ENCODE results near the gene CHRNB1.
"Not testable (repeated sequence)": the region's sequence is repeated elsewhere in the genome, so short reads cannot be mapped to it uniquely, and the experiment has no call there.

The CHRNB1 gene

GRCh38 chr17:7471729-7472128 is 26.9 kb downstream of the CHRNB1 start:
- Histone ChIP-seq H3K9me3 (ENCODE audit: insufficient read depth, low read length, severe bottlenecking) (no peaks in the 10 kb centered on the region), H3K4me1 (ENCODE audit: insufficient read depth, low read length) (no peaks in the 10 kb centered on the region), H3K27ac (ENCODE audit: low read length) (peak overlapping the region; percentile 52; the same call in 1 of the 2 replicates), H3K27me3 (ENCODE audit: insufficient read depth, low read length, poor library complexity) (no peaks in the 10 kb centered on the region), H4K20me1 (ENCODE audit: insufficient read depth, low read length) (peaks cover 20% of the 10 kb centered on the region; the same call in 1 of the 2 replicates), H3K36me3 (ENCODE audit: insufficient read depth, low read length) (peaks cover 9% of the 10 kb centered on the region), H2AFZ (ENCODE audit: low read depth, low read length) (no peak overlapping the region), H3K9ac (ENCODE audit: low read depth, low read length) (no peak overlapping the region), H3K4me3 (ENCODE audit: low read depth in 1 of 2, low read length in 2 of 2) (no peak overlapping the region), H3K79me2 (ENCODE audit: insufficient read depth, low read length) (peaks cover 71% of the 10 kb centered on the region), H3K4me2 (ENCODE audit: insufficient read depth, low read length) (no peak overlapping the region)
- ATAC-seq (ENCODE audit: insufficient read depth, low read depth) = no peak
- TF ChIP-seq EZH2 (IDR thresholded peaks at IDR 0.05; ENCODE audit: borderline replicate concordance, low read depth, low read length, severe bottlenecking) (no peak), CTCF (IDR thresholded peaks at IDR 0.05; ENCODE audit: borderline replicate concordance, extremely low read depth, low read length, poor library complexity, severe bottlenecking) (no peak)
- no peak for DNase-seq

- not testable (repeated sequence) for H3K9ac ChIP-seq (ENCODE audit: low read depth, low read length); H3K4me2 ChIP-seq (ENCODE audit: insufficient read depth, low read length); ATAC-seq (ENCODE audit: insufficient read depth, low read depth); H3K9me3 ChIP-seq (ENCODE audit: insufficient read depth, low read length, severe bottlenecking); DNase-seq; H3K27ac ChIP-seq (ENCODE audit: low read length); H3K4me3 ChIP-seq (ENCODE audit: low read depth in 1 of 2, low read length in 2 of 2); H2AFZ ChIP-seq (ENCODE audit: low read depth, low read length); H3K36me3 ChIP-seq (ENCODE audit: insufficient read depth, low read length); H3K27me3 ChIP-seq (ENCODE audit: insufficient read depth, low read length, poor library complexity)
- peaks cover 20% of the 10 kb centered on the region for H3K4me1 ChIP-seq (ENCODE audit: insufficient read depth, low read length)
- peaks cover 86% of the 10 kb centered on the region for H3K79me2 ChIP-seq (ENCODE audit: insufficient read depth, low read length)
- peaks cover 36% of the 10 kb centered on the region for H4K20me1 ChIP-seq (ENCODE audit: insufficient read depth, low read length)
These were observed 29.9 kb downstream of the CHRNB1 start for GRCh38 chr17:7474767-7475166.

GRCh38 chr17:7475764-7476422 is 31.0 kb downstream of the CHRNB1 start:
- Histone ChIP-seq H2AFZ (ENCODE audit: low read depth, low read length) (no peak overlapping the region), H3K4me1 (ENCODE audit: insufficient read depth, low read length) (peaks cover 29% of the 10 kb centered on the region), H4K20me1 (ENCODE audit: insufficient read depth, low read length) (peaks cover 32% of the 10 kb centered on the region), H3K4me2 (ENCODE audit: insufficient read depth, low read length) (no peak overlapping the region), H3K9me3 (ENCODE audit: insufficient read depth, low read length, severe bottlenecking) (no peaks in the 10 kb centered on the region), H3K79me2 (ENCODE audit: insufficient read depth, low read length) (peaks cover 86% of the 10 kb centered on the region), H3K36me3 (ENCODE audit: insufficient read depth, low read length) (peaks cover 3% of the 10 kb centered on the region), H3K27me3 (ENCODE audit: insufficient read depth, low read length, poor library complexity) (no peaks in the 10 kb centered on the region), H3K4me3 (ENCODE audit: low read depth in 1 of 2, low read length in 2 of 2) (no peak overlapping the region), H3K27ac (ENCODE audit: low read length) (no peak overlapping the region), H3K9ac (ENCODE audit: low read depth, low read length) (no peak overlapping the region)
- DNase-seq = no peak
- no peak for ATAC-seq (ENCODE audit: insufficient read depth, low read depth)
- no peak for TF ChIP-seq CTCF (IDR thresholded peaks at IDR 0.05; ENCODE audit: borderline replicate concordance, extremely low read depth, low read length, poor library complexity, severe bottlenecking)
- TF ChIP-seq EZH2 (IDR thresholded peaks at IDR 0.05; ENCODE audit: borderline replicate concordance, low read depth, low read length, severe bottlenecking) = no peak

- TF ChIP-seq CTCF (IDR thresholded peaks at IDR 0.05; ENCODE audit: borderline replicate concordance, extremely low read depth, low read length, poor library complexity, severe bottlenecking) = no peak
- no peak for TF ChIP-seq EZH2 (IDR thresholded peaks at IDR 0.05; ENCODE audit: borderline replicate concordance, low read depth, low read length, severe bottlenecking)
- no peaks in the 10 kb centered on the region for H3K27me3 ChIP-seq (ENCODE audit: insufficient read depth, low read length, poor library complexity)
- peak overlapping the region; percentile 8; the same call in 1 of the 2 replicates for H3K4me2 ChIP-seq (ENCODE audit: insufficient read depth, low read length)
- H4K20me1 ChIP-seq (ENCODE audit: insufficient read depth, low read length) = peaks cover 32% of the 10 kb centered on the region
- H3K9me3 ChIP-seq (ENCODE audit: insufficient read depth, low read length, severe bottlenecking) = no peaks in the 10 kb centered on the region
- H3K79me2 ChIP-seq (ENCODE audit: insufficient read depth, low read length) = peaks cover 80% of the 10 kb centered on the region
- no peak overlapping the region for H3K27ac ChIP-seq (ENCODE audit: low read length)
- DNase-seq = no peak
- no peak for ATAC-seq (ENCODE audit: insufficient read depth, low read depth)
- peaks cover 29% of the 10 kb centered on the region for H3K4me1 ChIP-seq (ENCODE audit: insufficient read depth, low read length)
- H3K4me3 ChIP-seq (ENCODE audit: low read depth in 1 of 2, low read length in 2 of 2) = no peak overlapping the region
- no peak overlapping the region for H2AFZ ChIP-seq (ENCODE audit: low read depth, low read length)
- peaks cover 3% of the 10 kb centered on the region for H3K36me3 ChIP-seq (ENCODE audit: insufficient read depth, low read length)
- H3K9ac ChIP-seq (ENCODE audit: low read depth, low read length) = no peak overlapping the region
These were observed 31.6 kb downstream of the CHRNB1 start for GRCh38 chr17:7476494-7476893.
